ENCODE results near the gene ACTL8.

DNA sequence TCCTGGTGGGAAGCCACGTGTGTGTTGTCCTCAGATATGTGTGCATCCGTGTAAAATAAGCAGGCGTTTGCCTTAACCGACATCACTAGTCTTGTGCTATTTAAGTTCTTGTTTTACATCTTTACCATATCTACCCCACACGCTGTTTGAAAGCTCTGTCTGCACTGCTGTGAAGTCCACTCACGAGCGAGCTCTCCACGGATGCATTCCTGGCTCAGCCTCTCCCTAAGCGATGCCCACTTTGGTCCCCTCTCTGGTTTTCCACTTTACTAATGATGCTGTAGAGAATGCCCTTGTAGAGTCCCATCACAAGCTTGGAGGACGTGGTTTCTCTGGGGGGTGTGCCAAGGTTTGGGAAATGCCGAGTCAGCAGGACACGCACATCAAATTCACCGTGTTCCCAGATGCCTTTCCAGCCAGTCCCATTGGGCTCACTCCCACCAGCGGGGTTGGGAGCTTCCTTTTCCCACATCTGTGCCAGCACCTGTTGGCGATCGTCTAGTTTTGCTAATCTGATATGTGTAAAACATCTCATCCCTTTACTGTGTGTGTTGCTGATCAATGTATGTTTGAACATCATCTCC lies 43.8 kb downstream of the ACTL8 start:
- TF ChIP-seq, protein P1, sequence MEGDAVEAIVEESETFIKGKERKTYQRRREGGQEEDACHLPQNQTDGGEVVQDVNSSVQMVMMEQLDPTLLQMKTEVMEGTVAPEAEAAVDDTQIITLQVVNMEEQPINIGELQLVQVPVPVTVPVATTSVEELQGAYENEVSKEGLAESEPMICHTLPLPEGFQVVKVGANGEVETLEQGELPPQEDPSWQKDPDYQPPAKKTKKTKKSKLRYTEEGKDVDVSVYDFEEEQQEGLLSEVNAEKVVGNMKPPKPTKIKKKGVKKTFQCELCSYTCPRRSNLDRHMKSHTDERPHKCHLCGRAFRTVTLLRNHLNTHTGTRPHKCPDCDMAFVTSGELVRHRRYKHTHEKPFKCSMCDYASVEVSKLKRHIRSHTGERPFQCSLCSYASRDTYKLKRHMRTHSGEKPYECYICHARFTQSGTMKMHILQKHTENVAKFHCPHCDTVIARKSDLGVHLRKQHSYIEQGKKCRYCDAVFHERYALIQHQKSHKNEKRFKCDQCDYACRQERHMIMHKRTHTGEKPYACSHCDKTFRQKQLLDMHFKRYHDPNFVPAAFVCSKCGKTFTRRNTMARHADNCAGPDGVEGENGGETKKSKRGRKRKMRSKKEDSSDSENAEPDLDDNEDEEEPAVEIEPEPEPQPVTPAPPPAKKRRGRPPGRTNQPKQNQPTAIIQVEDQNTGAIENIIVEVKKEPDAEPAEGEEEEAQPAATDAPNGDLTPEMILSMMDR (IDR thresholded peaks at IDR 0.05 in 2 of 3, conservative IDR thresholded peaks at IDR 0.05 in 1 of 3; ENCODE audit: borderline replicate concordance in 1 of 3, insufficient read depth in 1 of 3, low read depth in 2 of 3, low read length in 2 of 3): no peak
- TF ChIP-seq TCF7L2 (IDR thresholded peaks at IDR 0.05; ENCODE audit: borderline replicate concordance, extremely low read depth, insufficient read depth, insufficient read length) (no peak), EZH2phosphoT487 (IDR thresholded peaks at IDR 0.05; ENCODE audit: borderline replicate concordance) (no peak), FOSL1 (IDR thresholded peaks at IDR 0.05; ENCODE audit: low read depth) (no peak), JUND (IDR thresholded peaks at IDR 0.05) (no peak), POLR2AphosphoS5 (IDR thresholded peaks at IDR 0.05; ENCODE audit: low read depth, low read length) (no peak), ZNF274 (IDR thresholded peaks at IDR 0.05; ENCODE audit: low read depth, low read length) (no peak)
- TF ChIP-seq, protein P2, sequence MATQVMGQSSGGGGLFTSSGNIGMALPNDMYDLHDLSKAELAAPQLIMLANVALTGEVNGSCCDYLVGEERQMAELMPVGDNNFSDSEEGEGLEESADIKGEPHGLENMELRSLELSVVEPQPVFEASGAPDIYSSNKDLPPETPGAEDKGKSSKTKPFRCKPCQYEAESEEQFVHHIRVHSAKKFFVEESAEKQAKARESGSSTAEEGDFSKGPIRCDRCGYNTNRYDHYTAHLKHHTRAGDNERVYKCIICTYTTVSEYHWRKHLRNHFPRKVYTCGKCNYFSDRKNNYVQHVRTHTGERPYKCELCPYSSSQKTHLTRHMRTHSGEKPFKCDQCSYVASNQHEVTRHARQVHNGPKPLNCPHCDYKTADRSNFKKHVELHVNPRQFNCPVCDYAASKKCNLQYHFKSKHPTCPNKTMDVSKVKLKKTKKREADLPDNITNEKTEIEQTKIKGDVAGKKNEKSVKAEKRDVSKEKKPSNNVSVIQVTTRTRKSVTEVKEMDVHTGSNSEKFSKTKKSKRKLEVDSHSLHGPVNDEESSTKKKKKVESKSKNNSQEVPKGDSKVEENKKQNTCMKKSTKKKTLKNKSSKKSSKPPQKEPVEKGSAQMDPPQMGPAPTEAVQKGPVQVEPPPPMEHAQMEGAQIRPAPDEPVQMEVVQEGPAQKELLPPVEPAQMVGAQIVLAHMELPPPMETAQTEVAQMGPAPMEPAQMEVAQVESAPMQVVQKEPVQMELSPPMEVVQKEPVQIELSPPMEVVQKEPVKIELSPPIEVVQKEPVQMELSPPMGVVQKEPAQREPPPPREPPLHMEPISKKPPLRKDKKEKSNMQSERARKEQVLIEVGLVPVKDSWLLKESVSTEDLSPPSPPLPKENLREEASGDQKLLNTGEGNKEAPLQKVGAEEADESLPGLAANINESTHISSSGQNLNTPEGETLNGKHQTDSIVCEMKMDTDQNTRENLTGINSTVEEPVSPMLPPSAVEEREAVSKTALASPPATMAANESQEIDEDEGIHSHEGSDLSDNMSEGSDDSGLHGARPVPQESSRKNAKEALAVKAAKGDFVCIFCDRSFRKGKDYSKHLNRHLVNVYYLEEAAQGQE (IDR thresholded peaks at IDR 0.05; ENCODE audit: low read depth): no peak
